ENCODE results near the gene PLEKHM3.

PLEKHM3 gene

DNA sequence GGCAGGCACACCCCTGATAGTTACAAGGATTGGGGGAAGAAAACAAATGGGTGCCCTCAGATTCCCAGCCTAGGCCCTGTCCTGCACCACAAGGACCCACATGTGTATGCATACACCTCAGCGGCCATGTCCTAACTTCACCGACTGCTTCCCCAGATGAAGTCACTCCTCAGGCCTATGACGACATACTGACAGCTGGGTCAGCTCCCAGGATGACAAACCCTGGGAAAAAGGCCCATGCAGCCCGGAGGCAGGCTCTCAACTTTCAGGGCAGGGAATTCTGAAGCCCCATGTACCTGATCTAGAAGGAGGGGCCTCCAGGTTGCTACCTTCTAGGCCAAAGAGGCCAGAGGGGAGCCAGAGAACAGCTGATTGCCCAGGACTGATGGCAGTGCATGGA is 11.0 kb upstream of the PLEKHM3 start:
- TF ChIP-seq, protein P1, sequence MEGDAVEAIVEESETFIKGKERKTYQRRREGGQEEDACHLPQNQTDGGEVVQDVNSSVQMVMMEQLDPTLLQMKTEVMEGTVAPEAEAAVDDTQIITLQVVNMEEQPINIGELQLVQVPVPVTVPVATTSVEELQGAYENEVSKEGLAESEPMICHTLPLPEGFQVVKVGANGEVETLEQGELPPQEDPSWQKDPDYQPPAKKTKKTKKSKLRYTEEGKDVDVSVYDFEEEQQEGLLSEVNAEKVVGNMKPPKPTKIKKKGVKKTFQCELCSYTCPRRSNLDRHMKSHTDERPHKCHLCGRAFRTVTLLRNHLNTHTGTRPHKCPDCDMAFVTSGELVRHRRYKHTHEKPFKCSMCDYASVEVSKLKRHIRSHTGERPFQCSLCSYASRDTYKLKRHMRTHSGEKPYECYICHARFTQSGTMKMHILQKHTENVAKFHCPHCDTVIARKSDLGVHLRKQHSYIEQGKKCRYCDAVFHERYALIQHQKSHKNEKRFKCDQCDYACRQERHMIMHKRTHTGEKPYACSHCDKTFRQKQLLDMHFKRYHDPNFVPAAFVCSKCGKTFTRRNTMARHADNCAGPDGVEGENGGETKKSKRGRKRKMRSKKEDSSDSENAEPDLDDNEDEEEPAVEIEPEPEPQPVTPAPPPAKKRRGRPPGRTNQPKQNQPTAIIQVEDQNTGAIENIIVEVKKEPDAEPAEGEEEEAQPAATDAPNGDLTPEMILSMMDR (conservative IDR thresholded peaks at IDR 0.05) = no peak
- H3K27ac ChIP-seq = no peak overlapping the region

DNA sequence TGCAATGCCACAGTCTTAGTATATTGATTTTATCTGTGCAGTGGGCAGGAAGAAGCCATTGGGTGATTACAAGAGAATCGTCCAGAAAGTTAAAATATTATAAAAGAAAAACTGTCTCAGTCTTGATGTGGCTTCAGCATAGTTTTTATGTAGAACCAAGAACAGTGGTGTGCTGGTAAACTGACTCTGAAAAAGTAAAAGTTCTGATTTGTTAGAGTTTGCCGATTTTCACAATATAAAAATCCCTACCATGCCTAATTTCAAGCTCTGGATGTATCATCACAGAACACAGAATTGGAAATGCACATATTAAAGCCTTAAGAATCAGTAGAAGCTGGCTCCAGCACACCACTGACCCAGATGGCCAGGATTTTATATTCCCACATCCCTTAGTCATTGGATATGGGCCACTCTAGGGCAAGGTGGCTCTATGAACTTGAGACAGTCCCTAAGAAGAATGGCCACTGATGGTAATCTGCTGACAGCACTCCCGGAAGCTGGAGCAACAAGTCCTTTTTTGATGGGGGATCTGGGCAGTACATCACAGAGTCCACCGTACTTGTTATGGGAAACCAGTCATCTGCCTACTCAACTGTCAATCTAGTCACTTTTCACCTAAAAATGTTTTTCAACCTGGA is 9.3 kb upstream of the PLEKHM3 start:
- H3K27ac ChIP-seq = no peak overlapping the region
- TF ChIP-seq, protein P1 (conservative IDR thresholded peaks at IDR 0.05) = peak; percentile 24; the same call in 1 of the 2 replicates

DNA sequence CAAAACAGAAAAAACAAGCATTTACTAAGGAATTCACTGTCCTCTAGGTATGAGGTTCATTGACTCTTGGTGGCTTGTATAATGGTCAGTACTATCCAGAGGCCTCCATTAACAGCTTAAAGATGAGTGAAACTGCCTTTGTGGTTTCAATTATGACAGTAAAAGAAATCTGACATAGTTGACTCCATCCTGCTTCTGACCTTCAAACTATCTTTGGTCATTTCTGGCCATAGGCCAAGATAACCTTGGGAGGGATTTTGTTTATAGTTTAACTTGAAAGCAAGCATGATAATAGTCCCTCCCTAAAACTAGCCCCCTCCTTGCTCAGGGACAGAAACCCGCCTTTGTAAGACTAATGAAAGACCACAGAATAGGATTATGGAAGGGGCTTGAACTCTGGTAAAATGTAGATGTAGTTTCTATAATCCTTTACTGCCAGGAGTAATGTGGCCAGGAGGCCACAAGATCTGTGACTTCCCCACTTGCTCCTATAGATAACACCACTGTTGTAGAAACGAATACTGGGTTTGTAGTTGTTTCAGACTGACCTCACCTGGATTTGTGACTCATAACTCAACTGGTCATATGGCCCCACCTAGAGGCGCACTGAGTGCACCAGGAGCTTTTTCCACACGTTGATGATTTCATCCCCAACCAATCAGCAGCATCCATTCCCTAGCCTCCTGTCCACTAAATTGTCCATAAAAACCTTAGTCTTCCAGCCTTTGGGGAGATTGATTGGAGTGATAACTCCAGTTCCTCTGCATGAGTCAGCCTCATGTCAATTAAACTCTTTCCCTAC is 8.6 kb upstream of the PLEKHM3 start:
- TF ChIP-seq, protein P1 (conservative IDR thresholded peaks at IDR 0.05) = peak; percentile 66
- H3K27ac ChIP-seq = no peak overlapping the region

DNA sequence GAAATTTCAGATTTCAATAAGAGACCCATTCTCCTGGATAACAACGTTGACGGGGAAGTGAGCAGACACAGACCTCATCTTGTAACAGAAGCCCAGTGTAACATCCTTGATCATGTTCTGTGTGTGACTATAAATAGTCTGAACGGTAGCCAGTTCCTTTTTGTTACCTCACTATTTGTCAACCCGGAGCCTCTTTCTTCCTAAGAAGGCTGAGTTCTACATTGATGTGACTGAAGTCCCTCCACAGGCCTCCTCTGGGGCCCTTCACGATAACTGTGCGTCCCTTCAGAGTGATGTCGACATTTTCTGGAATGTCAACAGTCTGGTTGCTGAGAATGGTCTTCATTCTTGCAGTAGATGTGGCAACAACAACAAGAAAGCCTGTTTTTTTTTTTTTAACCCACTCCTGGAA is 6.3 kb upstream of the PLEKHM3 start:
- H3K27ac ChIP-seq = no peak overlapping the region
- TF ChIP-seq, protein P1 (conservative IDR thresholded peaks at IDR 0.05) = no peak

DNA sequence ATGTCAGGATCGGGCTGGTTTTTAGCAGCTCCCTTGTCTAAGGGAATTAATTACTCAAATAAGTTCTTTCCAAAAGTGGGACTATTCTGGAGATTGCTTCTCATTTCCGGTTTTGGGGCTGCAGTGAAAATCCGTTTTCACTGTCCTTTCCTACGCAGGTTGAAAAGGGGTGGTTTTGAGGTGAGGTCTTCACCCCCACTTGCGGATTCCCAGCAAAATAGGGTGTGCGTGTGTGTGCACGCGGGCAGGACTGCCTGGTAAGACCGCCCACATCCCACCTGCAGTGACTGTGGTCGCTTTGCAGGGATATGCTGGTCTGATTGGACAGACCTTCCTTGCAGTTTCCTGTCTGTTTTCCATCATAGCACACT is 472 bp upstream of the PLEKHM3 start:
- TF ChIP-seq, protein P1 (conservative IDR thresholded peaks at IDR 0.05) = no peak
- peak overlapping the region; percentile 89 for H3K27ac ChIP-seq

DNA sequence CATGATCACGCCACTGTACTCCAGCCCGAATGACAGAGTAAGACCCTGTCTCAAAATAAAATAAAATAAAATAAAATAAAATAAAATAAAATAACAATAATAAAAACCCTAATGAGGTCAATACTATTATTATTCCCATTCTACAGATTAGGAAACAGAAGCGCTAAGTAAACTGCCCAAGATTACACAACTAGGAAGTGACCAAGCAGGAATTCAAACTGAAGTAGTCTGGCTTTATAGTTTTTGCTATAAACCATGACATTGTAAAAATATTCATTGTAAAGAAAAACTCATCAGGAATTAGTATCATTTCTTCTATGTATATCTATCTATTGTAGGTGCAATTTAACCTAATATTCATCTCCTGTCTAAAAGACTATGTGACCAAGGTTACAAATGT is 1.2 kb downstream of the PLEKHM3 start:
- TF ChIP-seq, protein P1 (conservative IDR thresholded peaks at IDR 0.05) = no peak
- H3K27ac ChIP-seq = peak overlapping the region; percentile 89; the same call in 1 of the 2 replicates

DNA sequence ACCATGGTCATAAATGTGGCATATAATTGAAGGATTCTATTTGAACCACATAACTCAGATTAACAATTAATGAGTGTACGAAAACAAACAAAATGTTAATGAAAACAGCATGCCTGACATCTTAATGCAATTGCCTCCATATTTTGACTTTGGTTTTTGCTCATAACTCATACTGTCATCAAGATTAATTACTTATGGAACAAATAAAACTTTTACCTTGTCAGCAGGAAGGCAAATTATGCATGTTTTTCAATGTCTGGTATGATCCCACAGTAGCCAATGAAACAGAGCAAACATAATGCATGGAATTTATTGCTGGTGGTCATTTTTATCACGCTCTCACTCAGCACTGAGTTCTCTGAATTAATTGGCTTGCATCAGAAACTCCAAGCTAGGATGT is 5.1 kb downstream of the PLEKHM3 start:
- peak overlapping the region; percentile 62 for H3K27ac ChIP-seq
- TF ChIP-seq, protein P1 (conservative IDR thresholded peaks at IDR 0.05) = no peak

DNA sequence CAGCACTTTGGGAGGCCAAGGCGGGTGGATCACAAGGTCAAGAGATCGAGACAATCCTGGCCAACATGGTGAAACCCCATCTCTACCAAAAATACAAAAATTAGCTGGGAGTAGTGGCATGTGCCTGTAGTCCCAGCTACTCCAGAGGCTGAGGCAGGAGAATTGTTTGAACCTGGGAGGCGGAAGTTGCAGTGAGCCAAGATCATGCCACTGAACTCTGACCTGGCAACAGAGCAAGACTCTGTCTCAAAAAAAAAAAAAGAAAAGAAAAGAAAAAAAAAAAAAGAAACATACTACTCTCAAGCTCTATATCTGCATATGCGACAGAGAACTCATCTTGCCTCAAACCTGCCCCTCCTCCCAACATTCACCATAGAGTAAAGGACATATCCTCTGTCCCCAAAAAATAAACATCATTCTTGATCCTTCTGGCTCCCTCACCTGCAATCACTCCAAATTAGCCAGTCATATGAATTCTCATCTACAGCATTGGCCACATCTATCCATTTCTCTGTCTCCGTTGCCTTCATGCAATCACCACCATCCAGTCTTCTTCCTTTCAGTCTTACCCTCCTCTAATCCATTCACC is 7.1 kb downstream of the PLEKHM3 start:
- H3K27ac ChIP-seq = peak overlapping the region; percentile 62

Data from VCaP (cell line).